ENCODE results near the gene MICAL2. TPM values are rescaled to one million over a fixed set of nuclear protein-coding genes. Genes with fewer than 3 reads are reported as not detected.
A peak's percentile ranks its signal among the peaks of the same experiment; 100 is the strongest.

The MICAL2 gene
- total and polyA plus RNA-seq, 2 of the 8 experiments (the other 6 are each of a cell fraction or from before 2014, with no cell fraction given) = 1.3 to 4.1 TPM

DNA sequence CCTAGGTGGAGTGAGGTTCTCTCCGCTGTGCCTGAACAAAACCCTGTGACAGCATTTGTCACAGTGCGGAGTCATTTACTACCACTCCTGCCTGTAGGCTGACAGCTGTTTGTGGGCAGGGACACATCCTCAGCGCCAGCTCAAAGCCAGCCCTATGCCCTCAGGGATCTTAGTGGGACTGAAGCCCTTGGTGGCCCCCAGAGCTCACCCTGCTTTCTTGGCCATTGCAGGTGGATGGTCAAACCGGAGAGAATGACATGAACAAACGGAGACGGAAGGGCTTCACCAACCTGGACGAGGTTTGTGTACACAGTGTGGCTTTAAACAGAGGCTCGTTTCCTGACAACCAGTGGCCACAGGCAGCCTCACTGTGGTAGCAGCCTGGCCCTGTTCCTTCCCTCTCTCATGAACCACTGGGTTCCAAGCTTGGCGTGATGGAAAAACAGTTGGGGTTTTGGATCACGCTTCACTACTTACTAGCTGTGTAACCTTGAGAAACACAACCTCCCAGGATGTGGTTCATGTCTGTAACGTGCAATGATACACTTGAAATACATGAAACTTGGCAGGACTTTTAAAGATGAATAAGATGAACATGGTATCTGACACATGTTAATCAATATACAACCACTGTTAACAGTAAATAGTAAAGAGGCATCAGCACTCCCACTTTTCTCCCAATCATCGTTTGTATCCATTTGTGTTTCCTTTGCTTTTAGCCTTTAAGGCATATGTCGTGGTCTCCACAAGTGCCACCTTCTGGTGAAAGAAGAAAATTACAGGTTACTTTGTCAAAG, 125.8 kb downstream of the MICAL2 start:
- Histone ChIP-seq H3K23me2 (ENCODE audit: low read depth, low read length) (no peaks in the 10 kb centered on the region), H3K4me1 (replicated peaks in 1 of 4; ENCODE audit: control insufficient read depth in 3 of 4, insufficient read depth in 4 of 4, low read length in 3 of 4) (no peaks in the 10 kb centered on the region; a peak in 1 of 7 replicates), H4K8ac (ENCODE audit: extremely low read depth, insufficient read depth, low read length) (no peak overlapping the region), H3K36me3 (ENCODE audit: control insufficient read depth in 2 of 4, insufficient read depth in 4 of 4, low read length in 3 of 4) (no peaks in the 10 kb centered on the region), H3K56ac (replicated peaks; ENCODE audit: insufficient read length, low read depth, low read length) (no peak overlapping the region), H4K20me1 (replicated peaks in 1 of 2; ENCODE audit: control insufficient read depth in 1 of 2, insufficient read depth in 2 of 2, low read length in 2 of 2) (no peaks in the 10 kb centered on the region), H3K9me3 (ENCODE audit: insufficient read depth in 2 of 2, low read depth in 1 of 2, low read length in 1 of 2) (no peaks in the 10 kb centered on the region), H3K18ac (ENCODE audit: extremely low read depth, low read length) (no peak overlapping the region), H3K79me2 (ENCODE audit: control insufficient read depth in 1 of 2, insufficient read depth in 2 of 2, low read length in 2 of 2) (no peaks in the 10 kb centered on the region), H3K27me3 (replicated peaks in 1 of 4; ENCODE audit: control insufficient read depth in 3 of 4, extremely low read depth in 1 of 4, insufficient read depth in 3 of 4, low read length in 3 of 4) (no peaks in the 10 kb centered on the region), H4K5ac (ENCODE audit: insufficient read length, low read depth, low read length) (no peak overlapping the region), H4K91ac (replicated peaks; ENCODE audit: insufficient read length, low read length) (no peak overlapping the region), H2BK20ac (ENCODE audit: low read length) (0 out of 2 replicates have a peak overlapping the region, but pooled peaks have one; percentile 9), H3K4me2 (ENCODE audit: insufficient read depth in 1 of 2, low read depth in 2 of 2, low read length in 2 of 2) (no peak overlapping the region), H2BK15ac (ENCODE audit: low read length) (no peak overlapping the region; the same call in 1 of the 2 replicates), H2AFZ (ENCODE audit: low read length) (no peak overlapping the region), H2AK5ac (ENCODE audit: low read depth, low read length) (no peak overlapping the region), H3K4ac (replicated peaks; ENCODE audit: insufficient read length, low read depth, low read length) (no peak overlapping the region), H3K14ac (ENCODE audit: insufficient read length) (no peak overlapping the region), H3K4me3 (ENCODE audit: extremely low read depth in 1 of 4, insufficient read depth in 2 of 4, low read depth in 3 of 4, low read length in 4 of 4) (no peak overlapping the region), H2BK120ac (replicated peaks; ENCODE audit: low read depth, low read length) (no peak overlapping the region), H2BK12ac (ENCODE audit: low read depth, low read length) (no peak overlapping the region), H2BK5ac (ENCODE audit: low read depth, low read length) (no peak overlapping the region), H3K9ac (replicated peaks in 1 of 4; ENCODE audit: extremely low read depth in 1 of 4, low read depth in 3 of 4, low read length in 3 of 4) (no peak overlapping the region), H3K27ac (ENCODE audit: low read depth, low read length) (no peak overlapping the region), H3K23ac (ENCODE audit: insufficient read length) (no peak overlapping the region), H3K79me1 (ENCODE audit: low read depth, low read length) (no peaks in the 10 kb centered on the region)
- CTCF ChIA-PET (ENCODE audit: partially characterized antibody) = interaction anchor here (0.6 to 10.7 kb wide), 66 partner anchors 10 to 673 kb away, joined by 3 to 137 read pairs (median 5); partner anchors contain the start of gene MICAL2
- TF ChIP-seq BRCA1 (IDR thresholded peaks at IDR 0.05; ENCODE audit: low read depth, low read length) = no peak
- peak; percentile 62 to 73 for TF ChIP-seq RAD21 (IDR thresholded peaks at IDR 0.05 in 1 of 2, conservative IDR thresholded peaks at IDR 0.05 in 1 of 2; ENCODE audit: low read depth in 2 of 2, low read length in 2 of 2)
- TF ChIP-seq, protein P1, sequence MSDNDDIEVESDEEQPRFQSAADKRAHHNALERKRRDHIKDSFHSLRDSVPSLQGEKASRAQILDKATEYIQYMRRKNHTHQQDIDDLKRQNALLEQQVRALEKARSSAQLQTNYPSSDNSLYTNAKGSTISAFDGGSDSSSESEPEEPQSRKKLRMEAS (IDR thresholded peaks at IDR 0.05) = no peak
- no peak for TF ChIP-seq CBX8 (IDR thresholded peaks at IDR 0.05; ENCODE audit: borderline replicate concordance, low read depth, low read length)
- TF ChIP-seq, protein P2, sequence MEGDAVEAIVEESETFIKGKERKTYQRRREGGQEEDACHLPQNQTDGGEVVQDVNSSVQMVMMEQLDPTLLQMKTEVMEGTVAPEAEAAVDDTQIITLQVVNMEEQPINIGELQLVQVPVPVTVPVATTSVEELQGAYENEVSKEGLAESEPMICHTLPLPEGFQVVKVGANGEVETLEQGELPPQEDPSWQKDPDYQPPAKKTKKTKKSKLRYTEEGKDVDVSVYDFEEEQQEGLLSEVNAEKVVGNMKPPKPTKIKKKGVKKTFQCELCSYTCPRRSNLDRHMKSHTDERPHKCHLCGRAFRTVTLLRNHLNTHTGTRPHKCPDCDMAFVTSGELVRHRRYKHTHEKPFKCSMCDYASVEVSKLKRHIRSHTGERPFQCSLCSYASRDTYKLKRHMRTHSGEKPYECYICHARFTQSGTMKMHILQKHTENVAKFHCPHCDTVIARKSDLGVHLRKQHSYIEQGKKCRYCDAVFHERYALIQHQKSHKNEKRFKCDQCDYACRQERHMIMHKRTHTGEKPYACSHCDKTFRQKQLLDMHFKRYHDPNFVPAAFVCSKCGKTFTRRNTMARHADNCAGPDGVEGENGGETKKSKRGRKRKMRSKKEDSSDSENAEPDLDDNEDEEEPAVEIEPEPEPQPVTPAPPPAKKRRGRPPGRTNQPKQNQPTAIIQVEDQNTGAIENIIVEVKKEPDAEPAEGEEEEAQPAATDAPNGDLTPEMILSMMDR (IDR thresholded peaks at IDR 0.05; ENCODE audit: control extremely low read depth in 1 of 3, insufficient read depth in 1 of 3, low read depth in 1 of 3, low read length in 3 of 3) = peak in 2 of 3 experiments; percentile 56 to 67; a peak in 2 of 4 replicates
- peak; percentile 71 for FAIRE-seq
- WGBS, 2 experiments (ENCODE audit: extremely low coverage in 1 of 2, insufficient coverage in 1 of 2, insufficient read length in 1 of 2, insufficient replicate concordance in 2 of 2, low coverage in 1 of 2, low lambda C conversion rate in 2 of 2, missing lambda C conversion rate in 1 of 2) = 77% methylated on average over 13 of the region's 13 CpGs; no CpG with 5 or more reads in 1 of the 2 experiments
- no peak for DNase-seq (ENCODE audit: low read depth in 1 of 2, low spot score in 2 of 2)
- POLR2A ChIA-PET (ENCODE audit: partially characterized antibody) = no interaction called here

Measured in H1 (cell line).